ENCODE data around the gene REXO5.
"Not testable (repeated sequence)": the region's sequence is repeated elsewhere in the genome, so short reads cannot be mapped to it uniquely, and the experiment has no call there.

REXO5 gene, protein sequence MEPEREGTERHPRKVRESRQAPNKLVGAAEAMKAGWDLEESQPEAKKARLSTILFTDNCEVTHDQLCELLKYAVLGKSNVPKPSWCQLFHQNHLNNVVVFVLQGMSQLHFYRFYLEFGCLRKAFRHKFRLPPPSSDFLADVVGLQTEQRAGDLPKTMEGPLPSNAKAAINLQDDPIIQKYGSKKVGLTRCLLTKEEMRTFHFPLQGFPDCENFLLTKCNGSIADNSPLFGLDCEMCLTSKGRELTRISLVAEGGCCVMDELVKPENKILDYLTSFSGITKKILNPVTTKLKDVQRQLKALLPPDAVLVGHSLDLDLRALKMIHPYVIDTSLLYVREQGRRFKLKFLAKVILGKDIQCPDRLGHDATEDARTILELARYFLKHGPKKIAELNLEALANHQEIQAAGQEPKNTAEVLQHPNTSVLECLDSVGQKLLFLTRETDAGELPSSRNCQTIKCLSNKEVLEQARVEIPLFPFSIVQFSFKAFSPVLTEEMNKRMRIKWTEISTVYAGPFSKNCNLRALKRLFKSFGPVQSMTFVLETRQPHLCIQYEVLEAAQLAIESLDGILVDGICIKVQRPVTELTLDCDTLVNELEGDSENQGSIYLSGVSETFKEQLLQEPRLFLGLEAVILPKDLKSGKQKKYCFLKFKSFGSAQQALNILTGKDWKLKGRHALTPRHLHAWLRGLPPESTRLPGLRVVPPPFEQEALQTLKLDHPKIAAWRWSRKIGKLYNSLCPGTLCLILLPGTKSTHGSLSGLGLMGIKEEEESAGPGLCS

DNA sequence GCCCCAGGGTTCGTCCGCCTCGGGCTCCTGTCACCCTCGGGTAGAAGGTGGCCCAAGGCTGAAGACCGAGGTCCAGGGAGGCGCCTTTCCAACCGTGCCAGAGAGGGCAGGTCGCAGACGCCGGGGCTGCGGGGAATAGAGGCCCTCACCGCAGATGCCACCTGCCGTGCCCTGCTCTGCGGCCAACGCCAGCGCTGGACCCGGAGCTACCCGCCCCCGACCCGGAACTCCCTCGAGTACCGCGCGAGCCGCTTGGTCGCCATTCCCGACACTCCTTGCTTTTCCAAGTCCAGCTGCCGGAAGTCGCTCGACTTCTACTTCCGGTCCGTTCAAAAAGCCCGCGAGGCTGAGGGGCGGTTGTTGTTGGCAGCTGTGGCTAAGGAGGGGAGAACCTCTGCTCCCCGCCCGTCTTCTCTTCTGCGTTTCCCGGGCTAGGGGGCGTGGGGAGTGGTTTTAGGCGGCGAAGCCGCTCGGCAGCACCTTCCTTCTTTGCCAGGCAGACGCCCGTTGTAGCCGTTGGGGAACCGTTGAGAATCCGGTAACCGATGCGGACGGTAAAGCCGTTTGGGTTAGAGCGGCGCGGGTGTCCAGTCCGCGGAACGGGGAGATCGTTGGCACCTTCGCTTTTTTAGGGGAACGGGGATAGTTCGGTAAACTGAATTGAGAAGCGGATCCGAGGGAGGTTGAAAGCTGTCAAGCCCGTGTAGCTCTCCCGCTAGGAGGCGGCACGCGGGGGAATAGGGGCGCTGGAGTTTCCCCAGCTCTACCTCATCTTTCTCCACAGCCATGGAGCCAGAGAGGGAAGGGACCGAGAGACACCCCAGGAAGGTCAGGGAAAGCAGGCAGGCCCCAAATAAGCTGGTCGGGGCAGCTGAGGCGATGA lies at the start of gene REXO5, which contains the start of gene ERI2:
Gene REXO5, plus strand, starts transcription at position 360 of the 883 bp plus-strand sequence. Its CDS starts 427 bp downstream, at position 787.
Gene ERI2, minus strand, starts transcription at position 305 of the 883 bp plus-strand sequence. Its CDS starts 42 bp downstream, at position 263.
- DNase-seq, result peak; percentile 58

DNA sequence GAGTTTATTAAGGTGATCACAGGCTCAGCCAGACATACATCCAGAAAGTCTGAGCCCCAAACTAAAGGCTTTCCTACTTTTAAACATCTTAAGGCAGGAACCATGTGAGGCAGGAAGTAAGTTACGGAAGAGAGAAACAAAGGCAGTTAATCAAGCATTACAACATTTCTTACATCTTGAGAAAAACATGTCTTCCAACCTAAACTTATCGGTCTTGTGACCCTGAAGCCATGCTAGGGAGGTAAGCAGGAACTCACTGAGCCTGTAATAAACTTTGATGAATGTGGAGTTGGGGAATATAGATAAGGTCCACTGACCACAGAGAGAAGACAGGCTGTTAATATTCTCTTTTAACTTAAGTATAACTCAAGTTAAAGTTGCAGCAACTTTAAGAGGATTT lies 46.0 kb upstream of the REXO5 start:
- DNase-seq, result no peak

DNA sequence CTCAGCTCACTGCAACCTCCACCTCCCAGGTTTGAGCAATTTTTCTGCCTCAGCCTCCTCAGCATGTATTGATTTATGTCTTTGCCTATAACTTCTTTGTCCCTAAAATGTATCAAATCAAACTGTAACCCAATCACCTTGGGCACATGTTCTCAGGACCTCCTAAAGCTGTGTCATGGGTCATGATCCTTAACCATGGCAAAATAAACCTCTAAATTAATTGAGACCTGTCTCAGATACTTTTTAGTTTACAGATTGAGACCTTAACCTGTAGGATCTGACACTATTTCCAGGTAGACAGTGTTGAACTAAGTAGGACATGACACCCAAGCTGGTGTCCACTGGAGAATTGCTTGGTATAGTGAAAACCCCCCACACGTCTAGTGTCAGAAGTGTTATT lies 45.2 kb upstream of the REXO5 start:
- no peak for DNase-seq

DNA sequence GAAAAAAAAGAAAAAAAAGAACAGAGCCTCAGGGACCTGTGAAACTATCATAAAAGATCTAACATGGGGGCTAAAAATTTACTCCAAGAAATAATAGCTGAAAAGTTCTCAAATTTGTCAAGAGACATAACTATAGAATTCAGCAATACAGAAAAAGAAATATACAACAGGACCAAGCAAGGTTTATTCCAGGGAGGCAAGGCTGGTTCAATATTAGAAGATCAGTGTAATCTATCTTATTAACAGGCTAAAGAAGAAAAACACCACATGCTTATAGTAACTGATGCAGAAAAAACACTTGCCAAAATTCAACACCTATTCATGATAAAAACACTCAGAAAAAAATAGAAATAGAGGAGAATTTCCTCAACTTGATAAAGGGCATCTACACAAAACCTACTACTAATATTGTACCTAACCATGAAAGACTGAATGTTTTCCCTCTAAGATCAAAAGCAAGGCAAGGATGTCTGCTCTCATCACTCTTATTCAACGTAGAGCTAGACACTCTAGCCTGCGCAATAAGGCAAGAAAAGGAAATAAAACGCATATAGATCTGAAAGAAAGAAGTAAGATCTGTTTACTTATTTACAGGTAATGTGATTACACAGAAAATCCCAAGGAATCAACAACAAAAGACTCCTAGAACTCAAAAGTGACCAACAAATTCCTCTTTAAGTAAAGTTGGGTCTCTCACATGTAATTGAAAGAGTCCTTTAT lies 43.8 kb upstream of the REXO5 start:
- no peak for DNase-seq

DNA sequence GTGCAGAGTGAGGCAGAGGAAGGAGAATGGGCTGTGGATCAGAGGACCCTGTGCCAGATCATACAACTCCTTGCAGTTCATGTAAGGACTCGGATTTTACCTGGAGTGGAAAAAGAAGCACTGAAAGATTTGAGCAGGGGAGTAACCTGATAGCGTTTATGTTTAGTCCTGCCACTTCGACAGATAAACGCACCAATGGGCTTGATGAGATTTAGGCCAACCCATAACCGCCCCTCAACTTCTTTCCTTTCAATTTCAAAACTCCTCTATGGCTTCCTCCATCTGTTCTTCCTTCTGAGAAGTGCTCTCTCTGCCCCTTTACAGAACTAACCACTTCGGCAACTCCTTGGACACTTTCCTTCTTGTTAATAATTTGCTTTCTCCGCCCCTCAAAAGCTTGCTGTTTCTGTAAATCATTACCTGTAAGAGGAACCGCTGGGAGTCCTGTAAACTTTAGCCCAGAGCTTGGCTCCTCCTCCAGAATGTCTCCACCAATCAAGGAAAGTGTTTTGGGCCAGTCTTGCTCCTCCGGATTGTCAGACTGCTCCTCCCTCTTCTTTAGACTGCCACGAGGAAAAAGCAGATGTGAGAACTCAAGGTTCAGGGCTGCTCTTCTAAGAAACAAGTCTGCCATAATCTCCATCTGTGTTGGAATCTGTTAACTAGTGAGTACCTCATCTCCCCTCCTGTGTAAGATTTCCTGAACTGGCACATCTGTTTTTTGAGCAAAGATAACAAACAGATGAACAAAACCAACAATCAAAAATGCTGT lies 42.7 kb upstream of the REXO5 start, which contains the start of gene ACSM3:
Gene ACSM3, plus strand, starts transcription at position 554 of the 772 bp plus-strand sequence. CDS start 6,021 bp downstream, outside the sequence.
- DNase-seq, result no peak

DNA sequence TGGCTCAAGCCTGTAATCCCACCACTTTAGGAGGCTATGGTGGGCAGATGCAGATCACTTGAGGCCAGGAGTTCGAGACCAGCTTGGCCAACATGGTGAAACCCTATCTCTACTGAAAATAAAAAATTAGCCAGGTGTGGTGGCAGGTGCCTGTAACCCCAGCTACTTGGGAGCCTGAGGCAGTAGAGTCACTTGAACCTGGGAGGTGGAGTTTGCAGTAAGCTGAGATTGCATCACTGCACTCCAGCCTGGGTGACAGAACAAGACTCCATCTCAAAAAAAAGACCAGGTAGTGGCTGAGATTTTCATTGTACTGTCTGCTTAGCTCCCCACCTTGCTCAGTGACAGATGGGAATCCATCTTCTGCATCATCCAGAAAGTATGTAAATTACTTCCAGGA lies 41.9 kb upstream of the REXO5 start:
- not testable (repeated sequence) for DNase-seq

DNA sequence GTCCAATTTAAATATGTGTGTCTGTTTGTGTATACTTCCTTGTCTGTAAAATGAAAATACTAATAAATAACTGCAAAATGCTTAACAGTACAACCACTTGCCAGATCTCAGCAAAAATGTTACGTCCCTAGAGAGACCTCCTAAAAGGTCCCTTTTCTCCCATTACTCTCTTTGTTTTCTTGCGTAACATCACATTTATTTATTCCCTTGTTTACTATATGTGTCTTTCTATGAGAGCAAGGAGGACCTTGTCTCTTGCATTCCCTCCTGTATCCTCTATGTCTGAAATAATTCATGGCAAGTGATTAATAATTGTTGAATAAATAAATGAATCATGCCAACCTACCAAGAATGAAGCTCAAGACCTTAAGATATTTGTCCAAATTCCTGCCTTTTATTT lies 40.6 kb upstream of the REXO5 start:
- no peak for DNase-seq

DNA sequence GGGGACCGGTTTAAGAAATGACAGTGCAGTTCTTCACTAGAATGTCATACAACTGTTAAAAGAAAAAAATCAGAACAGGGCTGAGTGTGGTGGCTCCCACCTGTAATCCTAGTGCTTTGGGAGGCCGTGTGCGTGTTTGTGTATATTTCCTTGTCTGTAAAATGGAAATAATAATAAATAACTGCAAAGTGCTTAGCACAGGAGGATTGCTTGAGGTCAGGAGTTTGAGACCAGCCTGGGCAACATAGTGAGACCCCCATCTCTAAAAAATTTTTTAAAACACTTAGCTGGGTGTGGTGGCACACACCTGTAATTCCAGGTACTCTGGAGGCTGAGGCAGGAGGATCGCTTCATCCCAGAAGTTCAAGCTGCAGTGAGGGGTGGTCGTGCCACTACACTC lies 40.0 kb upstream of the REXO5 start:
- DNase-seq, result no peak

DNA sequence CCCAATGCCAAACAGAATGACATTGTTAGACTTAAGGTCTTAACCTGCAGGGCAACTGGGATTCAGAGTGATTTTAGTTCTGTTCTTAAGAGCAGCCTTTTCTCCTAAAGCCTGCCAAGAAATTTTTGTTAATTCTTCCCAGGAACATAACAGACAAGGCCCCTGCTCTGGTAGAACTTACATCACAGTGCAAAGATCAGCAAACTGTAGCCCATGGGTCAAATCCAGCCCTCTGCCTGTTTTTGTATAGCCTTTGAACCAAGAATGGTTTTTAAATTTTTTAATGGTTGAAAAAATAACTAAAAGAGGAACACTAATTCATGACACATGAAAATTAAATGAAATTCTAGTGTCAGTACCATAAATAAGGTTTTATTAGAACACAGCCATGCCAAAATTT lies 38.8 kb upstream of the REXO5 start:
- no peak for DNase-seq

DNA sequence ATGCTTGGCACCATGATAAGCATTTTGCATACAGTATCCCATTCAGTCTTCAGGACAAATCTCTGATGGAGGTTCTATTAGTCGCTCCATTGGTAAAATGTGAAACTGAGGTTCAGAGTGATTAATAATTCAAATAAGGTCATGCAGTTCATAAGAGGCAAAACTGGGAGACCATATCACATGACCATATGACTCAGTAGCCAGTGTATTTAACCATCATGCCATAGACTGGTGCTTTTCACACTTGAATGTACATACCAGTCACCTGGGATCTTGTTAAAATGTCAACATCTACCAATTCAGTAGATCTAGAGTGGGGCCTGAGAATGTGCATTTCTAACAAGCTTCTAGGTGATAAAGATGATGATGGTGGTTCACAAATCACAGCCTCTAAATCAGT lies 38.2 kb upstream of the REXO5 start:
- DNase-seq, result no peak

DNA sequence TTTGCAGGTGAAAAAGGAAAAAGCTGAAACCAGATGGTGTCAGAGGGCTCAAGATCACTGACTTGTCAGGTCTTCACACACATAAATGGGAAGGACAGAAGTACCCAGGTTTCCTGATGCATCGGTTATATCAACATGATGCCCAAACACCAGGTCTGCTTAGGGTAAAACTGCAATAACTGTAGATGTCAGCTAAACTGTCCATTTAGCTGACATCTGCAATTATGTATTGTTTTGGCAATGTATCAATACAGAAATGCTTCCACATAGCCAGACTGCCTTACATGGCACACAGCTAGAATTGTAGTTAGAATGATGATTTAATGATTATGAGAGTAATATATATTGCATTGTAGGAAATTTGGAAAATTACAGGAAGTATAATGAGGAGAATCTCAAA lies 37.5 kb upstream of the REXO5 start:
- no peak for DNase-seq

DNA sequence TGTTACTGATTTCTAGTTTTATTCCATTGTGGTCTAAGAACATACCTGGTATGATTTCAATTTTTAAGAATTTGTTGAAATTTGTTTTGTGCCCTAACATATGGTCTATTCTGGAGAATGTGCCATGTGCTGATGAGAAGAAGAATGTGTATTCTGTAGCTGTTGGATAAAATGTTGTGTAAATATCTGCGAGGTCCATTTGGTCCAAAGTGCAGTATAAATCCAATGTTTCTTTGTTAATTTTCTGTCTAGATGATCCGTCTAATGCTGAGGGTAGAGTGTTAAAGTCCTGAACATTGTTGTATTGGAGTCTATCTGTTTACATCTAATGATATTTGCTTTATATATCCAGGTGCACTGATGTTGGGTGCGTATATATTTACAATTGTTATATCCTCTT lies 32.6 kb upstream of the REXO5 start:
- no peak for DNase-seq

DNA sequence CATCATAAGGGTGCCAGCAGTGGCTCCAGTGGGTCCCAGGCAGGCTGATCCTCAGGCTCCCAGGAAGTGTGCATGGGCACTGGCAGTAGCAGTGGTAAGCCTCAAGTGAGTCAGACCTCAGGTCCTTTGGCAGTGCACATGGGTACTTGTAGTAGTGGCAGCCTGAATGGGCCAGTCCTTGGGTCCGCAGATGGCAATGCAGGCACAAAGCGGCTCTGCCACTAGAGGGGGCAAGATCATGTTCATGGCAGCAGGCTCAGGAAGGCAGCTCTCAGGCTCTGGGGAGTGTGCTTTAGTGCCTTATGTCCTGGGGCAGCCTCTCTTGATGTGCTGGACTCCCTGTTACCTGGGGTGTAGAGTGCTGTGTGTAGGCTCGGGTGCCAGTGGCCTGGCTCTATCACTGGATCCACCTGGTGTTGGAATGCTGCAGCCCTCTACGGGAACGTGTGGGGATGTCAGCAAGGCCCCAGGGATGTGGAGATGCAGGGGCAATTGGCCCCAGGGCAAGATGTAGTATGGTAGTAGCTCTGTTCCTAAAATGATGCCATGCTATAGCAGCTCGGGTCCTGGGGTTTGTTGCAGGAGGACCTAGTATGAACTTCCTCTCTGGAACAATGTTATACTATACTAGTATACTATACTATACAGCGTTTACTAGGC lies 31.5 kb upstream of the REXO5 start:
- peak; percentile 27 for DNase-seq

DNA sequence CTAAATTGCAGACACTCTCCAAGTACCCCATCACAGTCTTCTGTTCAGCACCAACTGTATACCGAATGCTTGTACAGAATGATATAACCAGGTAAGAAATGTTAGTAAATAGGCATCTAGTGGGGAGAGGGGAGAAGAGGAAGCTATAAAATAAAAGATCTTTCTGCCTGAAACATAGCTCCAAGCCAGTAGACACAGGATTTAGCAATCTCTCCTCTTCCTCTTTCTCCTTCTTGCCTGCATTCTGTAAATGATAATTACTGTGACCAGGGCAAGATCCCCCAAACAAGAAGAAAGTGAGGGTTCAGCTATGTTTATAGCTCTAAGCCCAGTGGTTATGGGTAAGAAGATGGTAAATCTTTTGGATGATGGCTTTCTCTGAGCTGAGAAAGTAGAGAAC lies 24.6 kb upstream of the REXO5 start:
- no peak for DNase-seq

DNA sequence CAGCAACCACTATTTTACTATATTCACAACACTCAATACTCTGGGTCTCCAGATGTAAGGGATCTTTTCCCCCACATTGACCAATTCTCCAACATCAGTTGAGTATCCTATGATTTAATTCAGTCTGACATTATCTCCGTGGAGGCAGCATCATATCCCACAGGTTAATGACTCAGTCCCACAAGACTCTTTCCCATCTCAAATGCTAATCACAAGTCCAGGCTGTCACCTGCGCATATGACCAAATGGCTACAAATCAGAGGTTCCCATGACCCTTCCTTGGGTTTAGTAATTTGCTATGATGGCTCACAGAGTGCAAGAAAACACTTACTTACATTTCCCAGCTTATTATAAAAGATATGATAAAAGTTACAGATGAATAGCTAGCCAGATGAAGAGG lies 23.9 kb upstream of the REXO5 start:
- no peak for DNase-seq

DNA sequence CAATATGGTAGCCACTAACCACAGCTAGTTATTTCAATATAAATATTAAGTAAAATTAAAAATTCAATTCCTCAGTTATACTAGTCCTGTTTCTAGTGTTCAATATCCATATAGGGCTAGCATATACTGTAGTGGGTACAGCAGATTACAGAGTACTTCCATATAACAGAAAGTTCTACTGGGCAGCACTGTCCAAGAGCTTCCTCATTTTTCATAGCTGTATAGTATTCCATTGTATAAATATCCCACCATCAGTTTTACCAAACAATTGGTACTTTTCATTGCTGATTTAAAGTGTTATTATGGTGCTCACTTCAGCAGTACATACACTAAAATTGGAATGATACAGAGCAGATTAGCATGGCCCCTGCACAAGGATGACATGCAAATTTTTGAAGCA lies 22.1 kb upstream of the REXO5 start:
- DNase-seq, result no peak

DNA sequence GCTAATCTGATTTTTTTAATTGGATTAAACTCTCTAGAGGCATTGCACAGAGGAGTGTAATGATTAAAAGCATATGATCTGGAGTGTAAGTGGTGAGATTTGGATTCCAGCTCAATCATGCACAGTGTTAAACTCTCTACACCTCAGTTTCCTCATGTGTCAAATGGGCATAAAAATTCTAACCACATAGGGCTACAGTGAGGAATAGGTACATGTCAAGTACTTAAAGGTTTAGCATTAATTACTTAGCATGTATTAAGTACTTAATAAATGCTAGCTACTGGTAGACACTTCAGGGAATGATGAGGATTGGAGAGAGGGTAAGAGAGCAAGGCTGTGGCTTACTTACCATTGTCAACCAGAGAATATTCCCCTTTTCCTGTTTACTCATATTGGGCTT lies 17.2 kb upstream of the REXO5 start:
- DNase-seq, result no peak

DNA sequence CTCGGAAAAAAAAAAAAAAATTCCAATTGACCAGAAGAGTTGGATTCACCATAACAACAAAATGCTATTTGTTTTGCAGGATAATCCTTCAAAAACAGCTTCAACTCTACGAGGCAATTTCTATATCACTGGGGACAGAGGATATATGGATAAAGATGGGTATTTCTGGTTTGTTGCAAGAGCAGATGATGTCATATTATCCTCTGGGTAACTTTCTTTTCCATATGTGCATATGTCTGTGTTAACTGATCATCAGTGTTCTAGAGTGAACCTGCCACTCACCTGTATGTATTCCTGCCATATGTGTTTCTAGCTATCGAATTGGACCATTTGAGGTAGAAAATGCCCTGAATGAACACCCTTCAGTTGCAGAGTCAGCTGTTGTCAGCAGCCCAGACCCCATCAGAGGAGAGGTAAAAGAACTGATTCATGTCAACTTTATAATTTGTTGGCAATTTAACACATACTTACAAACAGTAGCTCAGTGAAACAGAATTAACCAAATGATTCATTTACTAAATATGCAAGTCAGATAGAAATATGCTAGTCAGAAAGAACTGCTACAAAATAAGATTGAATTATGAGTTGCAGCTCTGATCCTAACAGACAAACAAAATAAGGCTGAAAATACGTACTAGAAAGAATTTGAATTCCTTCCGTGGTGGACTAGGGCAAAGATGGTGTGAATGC lies 14.3 kb upstream of the REXO5 start:
- no peak for DNase-seq

DNA sequence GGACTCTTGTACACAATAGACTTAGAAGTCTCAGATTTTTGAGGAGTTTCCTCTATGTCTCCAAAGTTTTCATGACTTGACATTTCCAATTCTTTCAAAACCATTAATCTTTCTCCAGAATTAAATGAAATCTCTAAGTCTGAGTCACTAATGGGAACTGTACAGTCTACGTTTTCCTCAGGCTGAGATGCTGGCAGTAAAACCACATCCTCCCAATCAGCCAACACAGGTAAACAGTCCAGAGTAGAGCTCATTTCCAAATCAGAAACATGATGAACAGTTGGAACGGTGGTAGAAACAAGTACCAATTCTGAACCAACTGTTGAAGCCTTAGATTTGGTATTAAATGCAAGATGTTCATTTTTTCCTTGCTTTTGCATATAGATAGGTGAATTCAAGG lies 8.0 kb upstream of the REXO5 start:
- no peak for DNase-seq

DNA sequence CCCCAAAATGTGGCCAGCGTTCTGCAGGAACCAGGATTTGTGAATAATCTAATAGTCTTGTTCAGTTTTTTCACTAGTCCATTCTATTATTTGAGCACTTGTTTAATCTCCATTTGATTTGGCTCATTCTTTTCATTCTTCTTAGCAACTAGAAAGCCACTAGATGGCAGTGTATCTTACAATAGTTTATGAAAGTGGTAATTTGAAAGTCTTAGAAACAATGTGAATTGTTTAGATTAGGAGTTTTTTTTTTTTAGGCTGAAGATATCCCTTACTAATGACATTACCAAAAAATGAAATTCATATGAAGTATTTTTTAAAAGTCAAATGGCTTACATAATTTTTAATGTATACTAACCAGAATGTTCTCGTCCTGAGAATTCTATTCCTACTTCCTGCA lies 6.7 kb upstream of the REXO5 start:
- no peak for DNase-seq
